ENCODE results near the gene LGALS4.

- TF ChIP-seq, protein P1, sequence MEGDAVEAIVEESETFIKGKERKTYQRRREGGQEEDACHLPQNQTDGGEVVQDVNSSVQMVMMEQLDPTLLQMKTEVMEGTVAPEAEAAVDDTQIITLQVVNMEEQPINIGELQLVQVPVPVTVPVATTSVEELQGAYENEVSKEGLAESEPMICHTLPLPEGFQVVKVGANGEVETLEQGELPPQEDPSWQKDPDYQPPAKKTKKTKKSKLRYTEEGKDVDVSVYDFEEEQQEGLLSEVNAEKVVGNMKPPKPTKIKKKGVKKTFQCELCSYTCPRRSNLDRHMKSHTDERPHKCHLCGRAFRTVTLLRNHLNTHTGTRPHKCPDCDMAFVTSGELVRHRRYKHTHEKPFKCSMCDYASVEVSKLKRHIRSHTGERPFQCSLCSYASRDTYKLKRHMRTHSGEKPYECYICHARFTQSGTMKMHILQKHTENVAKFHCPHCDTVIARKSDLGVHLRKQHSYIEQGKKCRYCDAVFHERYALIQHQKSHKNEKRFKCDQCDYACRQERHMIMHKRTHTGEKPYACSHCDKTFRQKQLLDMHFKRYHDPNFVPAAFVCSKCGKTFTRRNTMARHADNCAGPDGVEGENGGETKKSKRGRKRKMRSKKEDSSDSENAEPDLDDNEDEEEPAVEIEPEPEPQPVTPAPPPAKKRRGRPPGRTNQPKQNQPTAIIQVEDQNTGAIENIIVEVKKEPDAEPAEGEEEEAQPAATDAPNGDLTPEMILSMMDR (conservative IDR thresholded peaks at IDR 0.05; ENCODE audit: low read length) = no peak
- no peak for TF ChIP-seq EZH2phosphoT487 (IDR thresholded peaks at IDR 0.05; ENCODE audit: borderline replicate concordance)
These were observed 520 bp downstream of the LGALS4 start for GRCh38 chr19:38812009-38812840.
